DMS53 treated with DMSO at 0.1 percent for 48 hours (cell line): ENCODE data around the gene ZNF584.
"Not testable (repeated sequence)": the region's sequence is repeated elsewhere in the genome, so short reads cannot be mapped to it uniquely, and the experiment has no call there.

Experiments
- DNase-seq: peaks from one replicate; lab custom pipeline; 2025; ENCODE audit not compliant: unreplicated experiment; lab: John Stamatoyannopoulos, UW

The ZNF584 gene

GRCh38 chr19:58403920-58404478, 4.5 kb upstream of the ZNF584 start:
- DNase-seq, result not testable (repeated sequence)

- no peak for DNase-seq
These were observed 1.4 kb upstream of the ZNF584 start for GRCh38 chr19:58406818-58407657.

- no peak for DNase-seq
These were observed 744 bp upstream of the ZNF584 start for GRCh38 chr19:58407658-58408151.

- DNase-seq, result no peak
These were observed 751 bp downstream of the ZNF584 start for GRCh38 chr19:58409010-58409790.

GRCh38 chr19:58416604-58417003, 8.2 kb downstream of the ZNF584 start:
- no peak for DNase-seq

GRCh38 chr19:58417071-58417470, 8.6 kb downstream of the ZNF584 start:
- no peak for DNase-seq

- DNase-seq, result no peak
These were observed 20.2 kb downstream of the ZNF584 start for GRCh38 chr19:58428617-58429016.

GRCh38 chr19:58429745-58430144, 21.3 kb downstream of the ZNF584 start:
- no peak for DNase-seq

GRCh38 chr19:58434217-58434616, 25.8 kb downstream of the ZNF584 start:
- no peak for DNase-seq

GRCh38 chr19:58439576-58440554, 31.4 kb downstream of the ZNF584 start, which contains the start of gene ZNF132:
Gene ZNF132 (minus strand): TSS chr19:58440153. CDS start chr19:58439821, 332 bp downstream.
- peak; percentile 97 for DNase-seq

GRCh38 chr19:58440556-58440955, 32.1 kb downstream of the ZNF584 start:
- no peak for DNase-seq

GRCh38 chr19:58442986-58443385, 34.5 kb downstream of the ZNF584 start:
- not testable (repeated sequence) for DNase-seq

GRCh38 chr19:58448860-58449259, 40.4 kb downstream of the ZNF584 start:
- not testable (repeated sequence) for DNase-seq

- not testable (repeated sequence) for DNase-seq
These were observed 41.5 kb downstream of the ZNF584 start for GRCh38 chr19:58449980-58450379.

GRCh38 chr19:58450856-58451357, 42.5 kb downstream of the ZNF584 start:
- no peak for DNase-seq

GRCh38 chr19:58451358-58452101, 43.1 kb downstream of the ZNF584 start, which contains the start of gene ZNF324B:
Gene ZNF324B (plus strand): TSS chr19:58451622. CDS start chr19:58453702, 2,080 bp downstream.
- peak; percentile 92 for DNase-seq

- DNase-seq, result no peak
These were observed 45.3 kb downstream of the ZNF584 start for GRCh38 chr19:58453743-58454142.

GRCh38 chr19:58455306-58455705, 46.9 kb downstream of the ZNF584 start:
- DNase-seq, result no peak

- DNase-seq, result no peak
These were observed 47.7 kb downstream of the ZNF584 start for GRCh38 chr19:58456111-58456510.
